Activated CD4-positive, alpha-beta T cell treated with anti-CD3 and anti-CD28 coated beads for 36 hours (primary cell): Measurements from ENCODE around the gene NLGN2. TPM values are rescaled to one million over a fixed set of nuclear protein-coding genes. Genes with fewer than 3 reads are reported as not detected.

ENCODE experiments used
- ATAC-seq: fragments of 200-7000 bp; cut with Tn5 transposase; one replicate; pipeline ENCODE4 v1.10.0; 2021; ENCODE audit warnings: mild to moderate bottlenecking, moderate library complexity
- CTCF ChIA-PET: fragments of 350-600 bp; sonication (Branson Sonifier 250); formaldehyde crosslinking; loops from one replicate; lab custom pipeline; 2021; ENCODE audit warnings: antibody characterized with exemption; lab: Charles Lee
- POLR2A ChIA-PET: fragments of 350-600 bp; sonication (Branson Sonifier 250); formaldehyde crosslinking; loops from one replicate; lab custom pipeline; 2021; ENCODE audit warnings: antibody characterized with exemption, inconsistent platforms; lab: Charles Lee
- DNase-seq: peaks from one replicate; pipeline ENCODE4 v3.0.0-alpha.2; 2020
- H3K27ac Mint-ChIP-seq: one replicate; pipeline ENCODE4 v1.8.0; 2021; ENCODE audit warnings: mixed read lengths
- H3K27me3 Mint-ChIP-seq: one replicate; pipeline ENCODE4 v1.8.0; 2021; ENCODE audit warnings: mixed read lengths
- H3K36me3 Mint-ChIP-seq: one replicate; pipeline ENCODE4 v1.8.0; 2021; ENCODE audit warnings: low read depth, mixed read lengths
- H3K4me1 Mint-ChIP-seq: one replicate; pipeline ENCODE4 v1.8.0; 2021; ENCODE audit warnings: mixed read lengths
- H3K4me3 Mint-ChIP-seq: one replicate; pipeline ENCODE4 v1.8.0; 2021; ENCODE audit warnings: mild to moderate bottlenecking, moderate library complexity, mixed read lengths
- H3K9me3 Mint-ChIP-seq: one replicate; pipeline ENCODE4 v1.8.0; 2021; ENCODE audit warnings: low read depth, mixed read lengths
- intact Hi-C, 2 experiments: fragments of 100-400 bp; cut with DNase I in 1 of 2; cut with micrococcal nuclease in 1 of 2; formaldehyde crosslinking; loops; one replicate each; pipeline versions ENCODE4 v1.14.2 to v1.15.1; 2022 to 2024; cut with DNase I, micrococcal nuclease
- total RNA-seq, 2 experiments: library from RNA; stranded (reverse); gene quantifications; one replicate each; pipeline ENCODE4 v1.2.3, GENCODE V29; 2021

NLGN2 gene
- total RNA-seq, 2 experiments from 2014 or later, result 7.0 to 7.1 TPM

- peak; percentile 38 for ATAC-seq
- POLR2A ChIA-PET, result interaction anchor here (0.5 to 2.1 kb wide), 6 partner anchors 31 to 282 kb away, joined by 3 to 13 read pairs (median 4); partner anchors contain the start of genes POLR2A, TMEM102, TP53 and WRAP53
- intact Hi-C loops, result loop anchor here (1.0 to 5.0 kb wide), 21 partner anchors 11 to 528 kb away; partner anchors contain the start of genes PLSCR3 (in 2 of the 2), POLR2A (in 2 of the 2), TMEM102 (in 2 of the 2) and CNTROB (in 1 of the 2)
- Mint-ChIP-seq H3K9me3 (no peaks in the 10 kb centered on the region), H3K4me3 (peak overlapping the region; percentile 89), H3K27ac (peak overlapping the region; percentile 92), H3K27me3 (peaks cover 2% of the 10 kb centered on the region), H3K4me1 (peaks cover 16% of the 10 kb centered on the region), H3K36me3 (no peaks in the 10 kb centered on the region)
- CTCF ChIA-PET, result interaction anchor here (0.6 to 1.5 kb wide), 8 partner anchors 10 to 452 kb away, joined by 3 to 13 read pairs (median 3); partner anchors contain the start of genes CYB5D1, NAA38, PLSCR3 and TMEM102
- DNase-seq, result peak; percentile 82
Observed at GRCh38 chr17:7404737-7405349, 2.8 kb upstream of the NLGN2 start.

DNA sequence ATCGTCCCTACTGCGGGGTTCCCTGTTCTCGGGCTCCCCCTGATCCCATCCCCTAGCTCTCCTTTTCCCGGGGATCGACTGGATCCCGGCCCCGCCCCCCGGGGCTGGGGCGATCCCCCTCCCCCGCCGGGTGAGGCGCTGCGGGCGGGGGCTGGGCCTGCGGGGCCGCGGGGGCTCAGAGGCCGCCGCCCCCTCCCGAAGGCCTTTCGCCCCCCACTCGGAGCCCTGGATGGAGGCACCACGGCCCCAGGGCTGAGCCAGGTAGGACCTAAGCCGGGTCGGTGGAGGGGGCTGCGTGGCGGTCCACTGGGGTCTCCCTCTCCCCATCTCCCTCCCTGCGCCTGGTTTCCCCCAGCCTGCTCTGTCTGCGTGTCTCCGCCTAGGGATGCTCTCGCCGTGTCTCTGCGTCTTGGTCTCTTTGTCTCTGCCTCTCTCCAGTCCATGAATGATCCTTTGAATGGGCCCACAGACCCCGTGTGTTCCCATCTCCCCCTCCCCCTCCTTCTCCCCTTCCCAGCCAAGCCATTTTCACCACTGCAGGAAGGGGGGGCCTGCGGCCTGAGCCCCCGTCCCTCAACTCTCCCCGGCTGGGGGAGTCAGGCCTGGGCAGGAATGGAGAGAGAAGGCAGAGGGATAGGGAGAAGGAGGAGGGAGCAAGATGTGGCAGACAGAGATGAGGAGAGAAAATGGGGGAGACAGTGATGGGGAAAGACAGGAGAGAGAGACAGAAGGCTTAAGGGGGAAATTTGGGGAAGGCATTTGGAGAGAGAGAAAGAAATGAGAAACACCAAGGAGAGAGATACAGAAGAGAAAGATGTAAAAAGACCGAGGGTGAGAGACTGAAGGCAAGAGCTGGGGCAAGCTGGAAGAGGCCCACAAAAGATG, 2.1 kb upstream of the NLGN2 start:
- peak overlapping the region; percentile 37 for H3K27ac Mint-ChIP-seq
- peaks cover 16% of the 10 kb centered on the region for H3K4me1 Mint-ChIP-seq
- H3K4me3 Mint-ChIP-seq, result peak overlapping the region; percentile 89
- ChIA-PET CTCF (interaction anchor here (1.5 kb wide), 1 partner anchor 452 kb away, joined by 3 read pairs; the partner anchor contains the start of genes CYB5D1 and NAA38), POLR2A (no interaction called here)
- no peaks in the 10 kb centered on the region for H3K36me3 Mint-ChIP-seq
- H3K27me3 Mint-ChIP-seq, result peaks cover 2% of the 10 kb centered on the region
- H3K9me3 Mint-ChIP-seq, result no peaks in the 10 kb centered on the region
- intact Hi-C loops, result loop anchor here (2.0 kb wide), 2 partner anchors 167 to 527 kb away; partner anchors contain the start of gene CNTROB (in 1 of the 2)
- ATAC-seq (no peak), DNase-seq (no peak)

GRCh38 chr17:7406235-7406825, 1.3 kb upstream of the NLGN2 start:
- peak overlapping the region; percentile 64 for H3K4me3 Mint-ChIP-seq
- H3K4me1 Mint-ChIP-seq, result peaks cover 16% of the 10 kb centered on the region
- intact Hi-C loops, result no loop called here
- H3K36me3 Mint-ChIP-seq, result no peaks in the 10 kb centered on the region
- no peak for ATAC-seq
- peaks cover 2% of the 10 kb centered on the region for H3K27me3 Mint-ChIP-seq
- H3K9me3 Mint-ChIP-seq, result no peaks in the 10 kb centered on the region
- H3K27ac Mint-ChIP-seq, result no peak overlapping the region
- DNase-seq, result no peak
- CTCF ChIA-PET, result interaction anchor here (1.0 kb wide), 1 partner anchor 126 kb away, joined by 3 read pairs; no protein-coding TSS in a partner anchor
- POLR2A ChIA-PET, result no interaction called here

- Mint-ChIP-seq H3K36me3 (no peaks in the 10 kb centered on the region), H3K27me3 (peaks cover 2% of the 10 kb centered on the region), H3K9me3 (no peaks in the 10 kb centered on the region), H3K4me3 (no peak overlapping the region), H3K4me1 (peaks cover 16% of the 10 kb centered on the region), H3K27ac (no peak overlapping the region)
- no peak for ATAC-seq
- intact Hi-C loops, result no loop called here
- ChIA-PET CTCF (interaction anchor here (0.6 to 1.0 kb wide), 3 partner anchors 91 to 126 kb away, joined by 3 read pairs; partner anchors contain the start of gene SLC2A4), POLR2A (no interaction called here)
- no peak for DNase-seq
Observed at GRCh38 chr17:7407082-7407481, 563 bp upstream of the NLGN2 start.

GRCh38 chr17:7408252-7408727, 645 bp downstream of the NLGN2 start:
- Mint-ChIP-seq H3K4me3 (no peak overlapping the region), H3K4me1 (peaks cover 9% of the 10 kb centered on the region), H3K27ac (no peak overlapping the region), H3K27me3 (peaks cover 2% of the 10 kb centered on the region), H3K9me3 (no peaks in the 10 kb centered on the region), H3K36me3 (no peaks in the 10 kb centered on the region)
- ATAC-seq, result no peak
- peak; percentile 54 for DNase-seq
- CTCF ChIA-PET, result no interaction called here
- POLR2A ChIA-PET, result interaction anchor here (0.7 kb wide), 1 partner anchor 377 kb away, joined by 4 read pairs; no protein-coding TSS in a partner anchor
- intact Hi-C loops, result no loop called here

- H3K27ac Mint-ChIP-seq, result no peak overlapping the region
Observed at GRCh38 chr17:7408863-7409262, 1.2 kb downstream of the NLGN2 start.

GRCh38 chr17:7409716-7410115, 2.1 kb downstream of the NLGN2 start:
- no peaks in the 10 kb centered on the region for H3K36me3 Mint-ChIP-seq
- H3K4me1 Mint-ChIP-seq, result peaks cover 8% of the 10 kb centered on the region
- H3K4me3 Mint-ChIP-seq, result no peak overlapping the region
- no peaks in the 10 kb centered on the region for H3K9me3 Mint-ChIP-seq
- intact Hi-C loops, result no loop called here
- DNase-seq (no peak), ATAC-seq (no peak)
- H3K27me3 Mint-ChIP-seq, result peaks cover 2% of the 10 kb centered on the region
- ChIA-PET CTCF (no interaction called here), POLR2A (no interaction called here)
- no peak overlapping the region for H3K27ac Mint-ChIP-seq

More at GRCh38 chr17:7408863-7409262, 1.2 kb downstream of the NLGN2 start:
- CTCF ChIA-PET, result interaction anchor here (0.5 kb wide), 1 partner anchor 20 kb away, joined by 3 read pairs; no protein-coding TSS in a partner anchor
- intact Hi-C loops, result no loop called here
- H3K4me3 Mint-ChIP-seq, result no peak overlapping the region
- POLR2A ChIA-PET, result no interaction called here
- peaks cover 2% of the 10 kb centered on the region for H3K27me3 Mint-ChIP-seq
- H3K36me3 Mint-ChIP-seq, result no peaks in the 10 kb centered on the region
- ATAC-seq (no peak), DNase-seq (no peak)
- H3K9me3 Mint-ChIP-seq, result no peaks in the 10 kb centered on the region
- H3K4me1 Mint-ChIP-seq, result peaks cover 8% of the 10 kb centered on the region

DNA sequence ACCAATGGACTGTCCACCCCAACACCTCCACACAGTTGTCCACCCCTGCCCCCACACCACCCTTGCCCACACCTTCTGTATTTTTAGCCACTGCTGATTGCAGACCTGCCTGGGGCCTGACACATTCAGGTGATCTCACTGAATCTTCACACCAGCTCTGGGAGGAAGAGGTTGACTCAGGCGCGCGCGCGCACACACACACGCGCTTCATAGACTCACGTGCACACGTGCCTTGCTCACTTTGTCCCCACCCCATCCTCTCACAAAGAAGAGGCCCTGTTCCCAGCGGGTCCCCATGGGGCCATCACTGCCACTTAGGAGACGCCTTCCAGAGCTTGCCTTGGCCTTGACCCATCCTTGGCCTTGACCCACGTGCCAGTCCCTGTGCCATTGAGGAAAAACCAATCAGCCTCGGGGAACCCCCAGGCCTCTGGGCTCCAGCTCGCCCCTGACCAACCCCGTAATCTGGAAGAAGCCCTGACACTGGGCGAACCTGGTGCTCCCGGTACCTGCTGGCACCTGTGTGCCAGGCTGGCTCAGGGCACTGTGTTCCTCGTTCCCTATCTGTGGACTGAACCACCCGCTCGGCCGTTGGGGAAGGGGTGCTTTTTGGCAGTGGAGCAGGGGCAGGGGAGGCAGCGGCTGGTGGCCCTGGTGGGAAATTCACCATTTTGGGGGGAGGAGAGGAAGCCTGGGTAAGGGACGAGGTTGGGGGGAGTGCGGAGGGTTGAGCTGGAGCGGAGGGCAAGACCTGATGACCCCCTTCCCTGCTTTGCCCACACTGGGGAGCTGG, 3.2 kb downstream of the NLGN2 start:
- POLR2A ChIA-PET, result no interaction called here
- Mint-ChIP-seq H3K27me3 (no peaks in the 10 kb centered on the region), H3K36me3 (no peaks in the 10 kb centered on the region), H3K9me3 (no peaks in the 10 kb centered on the region), H3K27ac (no peak overlapping the region), H3K4me1 (peaks cover 7% of the 10 kb centered on the region), H3K4me3 (no peak overlapping the region)
- intact Hi-C loops, result no loop called here
- CTCF ChIA-PET, result no interaction called here
- ATAC-seq, result no peak
- peak; percentile 26 for DNase-seq

DNA sequence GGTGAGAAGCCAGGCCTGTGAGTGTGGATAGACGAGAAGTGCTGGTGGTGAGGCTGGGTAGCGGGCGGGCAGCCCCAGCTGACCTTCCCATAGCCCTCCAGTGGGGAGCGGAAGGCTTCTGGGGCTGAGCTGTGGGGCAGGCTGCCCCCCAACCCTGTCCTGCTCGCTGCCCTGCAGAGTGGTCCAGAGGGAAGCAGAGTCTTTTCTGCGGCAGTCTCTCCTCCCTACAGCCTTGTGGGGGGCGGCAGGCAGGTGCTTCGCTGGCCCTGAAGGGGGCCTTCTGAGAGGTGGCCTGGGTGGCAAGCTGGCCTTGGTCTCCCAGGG, 3.7 kb downstream of the NLGN2 start:
- ChIA-PET CTCF (no interaction called here), POLR2A (no interaction called here)
- intact Hi-C loops, result no loop called here
- Mint-ChIP-seq H3K27ac (no peak overlapping the region), H3K36me3 (no peaks in the 10 kb centered on the region), H3K4me1 (peaks cover 5% of the 10 kb centered on the region), H3K9me3 (no peaks in the 10 kb centered on the region), H3K4me3 (no peak overlapping the region), H3K27me3 (no peaks in the 10 kb centered on the region)
- no peak for ATAC-seq
- no peak for DNase-seq

GRCh38 chr17:7413346-7413985, 5.8 kb downstream of the NLGN2 start:
- POLR2A ChIA-PET, result no interaction called here
- Mint-ChIP-seq H3K27me3 (no peaks in the 10 kb centered on the region), H3K36me3 (no peaks in the 10 kb centered on the region), H3K9me3 (no peaks in the 10 kb centered on the region), H3K27ac (no peak overlapping the region), H3K4me3 (no peak overlapping the region), H3K4me1 (no peaks in the 10 kb centered on the region)
- intact Hi-C loops, result no loop called here
- ATAC-seq (peak; percentile 16), DNase-seq (no peak)
- CTCF ChIA-PET, result interaction anchor here (0.5 to 0.9 kb wide), 2 partner anchors 10 to 12 kb away, joined by 3 to 4 read pairs; partner anchors contain the start of gene SPEM2
